Neuronal stem cell (in vitro differentiated cells): ENCODE measurements around the gene ZNF764.
"Not testable (repeated sequence)": the region's sequence is repeated elsewhere in the genome, so short reads cannot be mapped to it uniquely, and the experiment has no call there.

Experiments
- DNase-seq: peaks from one replicate; pipeline ENCODE4 v3.0.0-alpha.2; 2013; ENCODE audit warnings: low spot score
- H2AFZ ChIP-seq: one replicate; pipeline ENCODE4 v1.6.1; 2013; ENCODE audit warnings: mild to moderate bottlenecking, low read length, inconsistent platforms
- H2AK5ac ChIP-seq: 2 replicates; pipeline ENCODE4 v1.6.1; 2013; ENCODE audit warnings: low read depth, mild to moderate bottlenecking, inconsistent platforms, low read length, moderate library complexity, mixed read lengths
- H2BK120ac ChIP-seq: 2 replicates; pipeline ENCODE4 v1.6.1; 2013; ENCODE audit warnings: low read depth, mild to moderate bottlenecking, inconsistent platforms, low read length, moderate library complexity, mixed read lengths
- H2BK12ac ChIP-seq: one replicate; pipeline ENCODE4 v1.6.1; 2013; ENCODE audit warnings: low read length, inconsistent platforms
- H2BK15ac ChIP-seq: 2 replicates; pipeline ENCODE4 v1.6.1; 2013; ENCODE audit warnings: mild to moderate bottlenecking, low read length, inconsistent platforms, mixed read lengths
- H2BK5ac ChIP-seq: one replicate; pipeline ENCODE4 v1.6.1; 2013; ENCODE audit warnings: inconsistent platforms, mild to moderate bottlenecking, low read length, moderate library complexity
- H3K14ac ChIP-seq: one replicate; pipeline ENCODE4 v1.6.1; 2013; ENCODE audit warnings: low read length, inconsistent platforms
- H3K18ac ChIP-seq: 2 replicates; pipeline ENCODE4 v1.6.1; 2013; ENCODE audit warnings: low read length, inconsistent platforms
- H3K23ac ChIP-seq: 2 replicates; pipeline ENCODE4 v1.6.1; 2013; ENCODE audit warnings: low read depth, mild to moderate bottlenecking, mixed read lengths, low read length, inconsistent platforms; ENCODE audit not compliant: poor library complexity
- H3K27ac ChIP-seq: replicated peaks from 3 replicates; pipeline ENCODE4 v1.5.1; 2013; ENCODE audit warnings: low read length, inconsistent platforms
- H3K27me3 ChIP-seq, 3 experiments: 2 replicates each; pipeline ENCODE4 v1.6.1; 2013; ENCODE audit warnings: low read length in 3 of 3, mild to moderate bottlenecking in 2 of 3, inconsistent platforms in 1 of 3, low read depth in 1 of 3, mixed read lengths in 1 of 3, moderate library complexity in 1 of 3; ENCODE audit not compliant: control insufficient read depth in 3 of 3, insufficient read depth in 3 of 3
- H3K36me3 ChIP-seq, 2 donors: replicated peaks in 1 of 2; 2 replicates each; pipeline ENCODE4 v1.6.1; 2013; ENCODE audit warnings: low read length in 2 of 2; ENCODE audit not compliant: control insufficient read depth in 2 of 2, insufficient read depth in 2 of 2
- H3K4ac ChIP-seq: 2 replicates; pipeline ENCODE4 v1.6.1; 2013; ENCODE audit warnings: inconsistent platforms, mild to moderate bottlenecking, low read length, moderate library complexity
- H3K4me1 ChIP-seq, 2 donors: 1 replicate in 1 of 2; 2 replicates in 1 of 2; pipeline ENCODE4 v1.6.1; 2013; ENCODE audit warnings: low read length in 2 of 2, low read depth in 1 of 2; ENCODE audit not compliant: control insufficient read depth in 2 of 2, insufficient read depth in 1 of 2
- H3K4me2 ChIP-seq: one replicate; pipeline ENCODE4 v1.6.1; 2013; ENCODE audit warnings: mild to moderate bottlenecking, low read length, inconsistent platforms; ENCODE audit not compliant: insufficient read depth, poor library complexity, severe bottlenecking
- H3K4me3 ChIP-seq, 2 donors: 2 replicates each; pipeline ENCODE4 v1.5.1; 2013; ENCODE audit warnings: low read length in 2 of 2, mild to moderate bottlenecking in 2 of 2, inconsistent platforms in 1 of 2, moderate library complexity in 1 of 2
- H3K79me1 ChIP-seq: one replicate; pipeline ENCODE4 v1.6.1; 2013; ENCODE audit warnings: low read depth, mild to moderate bottlenecking, inconsistent platforms, low read length, moderate library complexity
- H3K9ac ChIP-seq: one replicate; pipeline ENCODE4 v1.6.1; 2013; ENCODE audit warnings: mild to moderate bottlenecking, low read depth, low read length, inconsistent platforms; ENCODE audit not compliant: poor library complexity
- H3K9me3 ChIP-seq, 2 donors: replicated peaks in 1 of 2; 2 replicates each; pipeline versions ENCODE3 to v1.6.1; 2013; ENCODE audit warnings: low read length in 2 of 2, mild to moderate bottlenecking in 2 of 2, inconsistent platforms in 1 of 2, low read depth in 1 of 2, mixed read lengths in 1 of 2, moderate library complexity in 1 of 2; ENCODE audit not compliant: control insufficient read depth in 2 of 2, insufficient read depth in 1 of 2
- H4K8ac ChIP-seq: one replicate; pipeline ENCODE4 v1.6.1; 2013; ENCODE audit warnings: low read depth, mild to moderate bottlenecking, inconsistent platforms, low read length, moderate library complexity
- H4K91ac ChIP-seq: one replicate; pipeline ENCODE4 v1.6.1; 2013; ENCODE audit warnings: low read length, low read depth, mild to moderate bottlenecking, inconsistent platforms; ENCODE audit not compliant: poor library complexity
- WGBS, 2 donors: extraction: QIAGEN DNeasy Blood & Tissue Kit; methylation state at CpG; one replicate each; pipeline ENCODE4 v1.1.7; 2013; ENCODE audit warnings: missing lambda C conversion rate in 2 of 2, mixed read lengths in 1 of 2; ENCODE audit not compliant: insufficient read length in 2 of 2, insufficient replicate concordance in 1 of 2; ENCODE audit errors: extremely low coverage in 2 of 2; 5-methylcytosine and 5-hydroxymethylcytosine counted together

Gene ZNF764

GRCh38 chr16:30524575-30525568 is 33.3 kb downstream of the ZNF764 start:
- H3K36me3 ChIP-seq, result peaks cover 10 to 16% of the 10 kb centered on the region in 2 donors
- no peak overlapping the region for H3K27ac ChIP-seq
- no peak overlapping the region for H3K4ac ChIP-seq
- H3K9ac ChIP-seq, result peak overlapping the region; percentile 57
- DNase-seq, result no peak
- H3K4me2 ChIP-seq, result peak overlapping the region; percentile 39
- no peak overlapping the region for H2BK15ac ChIP-seq
- no peak overlapping the region for H2BK12ac ChIP-seq
- no peak overlapping the region for H4K8ac ChIP-seq
- H2BK120ac ChIP-seq, result no peak overlapping the region
- no peaks in the 10 kb centered on the region for H3K9me3 ChIP-seq
- no peak overlapping the region for H4K91ac ChIP-seq
- H2BK5ac ChIP-seq, result no peak overlapping the region
- peak overlapping the region; percentile 44 for H2AK5ac ChIP-seq
- no peak overlapping the region for H3K4me3 ChIP-seq
- no peak overlapping the region for H2AFZ ChIP-seq
- no peaks in the 10 kb centered on the region for H3K27me3 ChIP-seq
- peak overlapping the region; percentile 32 for H3K14ac ChIP-seq
- H3K79me1 ChIP-seq, result peaks cover 11% of the 10 kb centered on the region
- H3K23ac ChIP-seq, result peak overlapping the region; percentile 61
- no peak overlapping the region for H3K18ac ChIP-seq
- WGBS, 2 donors, result no CpG with 5 or more reads among the region's 60 CpGs
- peaks cover 6 to 8% of the 10 kb centered on the region in 2 donors for H3K4me1 ChIP-seq

GRCh38 chr16:30523768-30524574 is 34.2 kb downstream of the ZNF764 start:
- Histone ChIP-seq H3K4me3 (no peak overlapping the region), H2AFZ (no peak overlapping the region), H3K18ac (no peak overlapping the region), H3K9me3 (no peaks in the 10 kb centered on the region), H2BK120ac (no peak overlapping the region), H3K4me2 (no peak overlapping the region), H3K36me3 (peaks cover 10 to 16% of the 10 kb centered on the region in 2 donors), H2BK5ac (no peak overlapping the region), H3K4ac (no peak overlapping the region), H2AK5ac (no peak overlapping the region), H3K4me1 (peaks cover 6 to 7% of the 10 kb centered on the region in 2 donors), H3K14ac (no peak overlapping the region), H3K79me1 (peaks cover 11% of the 10 kb centered on the region), H4K8ac (no peak overlapping the region), H3K9ac (no peak overlapping the region), H3K27me3 (no peaks in the 10 kb centered on the region), H3K23ac (peak overlapping the region; percentile 61), H3K27ac (no peak overlapping the region), H2BK12ac (no peak overlapping the region), H2BK15ac (no peak overlapping the region), H4K91ac (no peak overlapping the region)
- DNase-seq, result no peak
- no CpG with 5 or more reads among the region's 26 CpGs for WGBS, 2 donors

GRCh38 chr16:30522702-30523463 is 35.3 kb downstream of the ZNF764 start:
- not testable (repeated sequence) for H2BK5ac ChIP-seq, DNase-seq, H3K27ac ChIP-seq, H2AFZ ChIP-seq, H2BK120ac ChIP-seq, H3K4me1 ChIP-seq, H3K18ac ChIP-seq, H3K9me3 ChIP-seq, H3K23ac ChIP-seq, H2BK12ac ChIP-seq, H3K9ac ChIP-seq, H3K4me3 ChIP-seq, H4K91ac ChIP-seq, H3K27me3 ChIP-seq, H3K4me2 ChIP-seq, H3K4ac ChIP-seq, H2AK5ac ChIP-seq, H2BK15ac ChIP-seq, H4K8ac ChIP-seq, H3K14ac ChIP-seq
- H3K79me1 ChIP-seq, result peaks cover 11% of the 10 kb centered on the region
- peaks cover 10 to 16% of the 10 kb centered on the region in 2 donors for H3K36me3 ChIP-seq
- no CpG with 5 or more reads among the region's 12 CpGs for WGBS, 2 donors
